Skin of body (tissue), 2 donors: ENCODE results near the gene MORF4L1. TPM values are rescaled to one million over a fixed set of nuclear protein-coding genes. Genes with fewer than 3 reads are reported as not detected.
"Not testable (repeated sequence)": the region's sequence is repeated elsewhere in the genome, so short reads cannot be mapped to it uniquely, and the experiment has no call there.

Experiments used
- DNase-seq: peaks from one replicate; lab custom pipeline; 2025; lab: John Stamatoyannopoulos, UW
- total RNA-seq: library from RNA; depleted of rRNA; stranded (reverse); fragments of >200 nt; gene quantifications from one replicate; pipeline ENCODE4 v1.2.3, GENCODE V29; 2014

Gene MORF4L1
- total RNA-seq, 1 donor from 2014 or later, result 440 TPM

- no peak for DNase-seq
Measured at GRCh38 chr15:78855746-78856145, 16.9 kb upstream of the MORF4L1 start.

GRCh38 chr15:78859971-78860719 lies 12.5 kb upstream of the MORF4L1 start:
- DNase-seq, result peak; percentile 54

DNA sequence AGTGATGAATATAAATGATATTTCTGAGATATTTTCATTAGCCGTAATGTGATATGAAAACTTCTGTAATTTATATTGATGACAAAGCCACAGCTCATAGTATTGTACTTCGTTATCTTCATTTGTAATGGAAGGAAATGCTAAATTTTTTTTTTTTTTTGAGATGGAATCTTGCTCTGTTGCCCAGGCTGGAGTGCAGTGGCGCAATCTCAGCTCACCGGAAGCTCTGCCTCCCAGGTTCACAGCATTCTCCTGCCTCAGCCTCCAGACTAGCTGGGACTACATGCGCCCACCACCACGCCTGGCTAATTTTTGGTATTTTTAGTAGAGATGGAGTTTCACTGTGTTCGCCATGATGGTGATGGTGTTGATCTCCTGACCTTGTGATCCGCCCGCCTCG lies 7.1 kb upstream of the MORF4L1 start:
- DNase-seq, result not testable (repeated sequence)

GRCh38 chr15:78866031-78866430 lies 6.7 kb upstream of the MORF4L1 start:
- DNase-seq, result not testable (repeated sequence)

- DNase-seq, result no peak
Measured at GRCh38 chr15:78866803-78867202, 5.9 kb upstream of the MORF4L1 start.

GRCh38 chr15:78868366-78868765 lies 4.3 kb upstream of the MORF4L1 start:
- DNase-seq, result no peak

- DNase-seq, result not testable (repeated sequence)
Measured at GRCh38 chr15:78871483-78872127, 1.1 kb upstream of the MORF4L1 start.

DNA sequence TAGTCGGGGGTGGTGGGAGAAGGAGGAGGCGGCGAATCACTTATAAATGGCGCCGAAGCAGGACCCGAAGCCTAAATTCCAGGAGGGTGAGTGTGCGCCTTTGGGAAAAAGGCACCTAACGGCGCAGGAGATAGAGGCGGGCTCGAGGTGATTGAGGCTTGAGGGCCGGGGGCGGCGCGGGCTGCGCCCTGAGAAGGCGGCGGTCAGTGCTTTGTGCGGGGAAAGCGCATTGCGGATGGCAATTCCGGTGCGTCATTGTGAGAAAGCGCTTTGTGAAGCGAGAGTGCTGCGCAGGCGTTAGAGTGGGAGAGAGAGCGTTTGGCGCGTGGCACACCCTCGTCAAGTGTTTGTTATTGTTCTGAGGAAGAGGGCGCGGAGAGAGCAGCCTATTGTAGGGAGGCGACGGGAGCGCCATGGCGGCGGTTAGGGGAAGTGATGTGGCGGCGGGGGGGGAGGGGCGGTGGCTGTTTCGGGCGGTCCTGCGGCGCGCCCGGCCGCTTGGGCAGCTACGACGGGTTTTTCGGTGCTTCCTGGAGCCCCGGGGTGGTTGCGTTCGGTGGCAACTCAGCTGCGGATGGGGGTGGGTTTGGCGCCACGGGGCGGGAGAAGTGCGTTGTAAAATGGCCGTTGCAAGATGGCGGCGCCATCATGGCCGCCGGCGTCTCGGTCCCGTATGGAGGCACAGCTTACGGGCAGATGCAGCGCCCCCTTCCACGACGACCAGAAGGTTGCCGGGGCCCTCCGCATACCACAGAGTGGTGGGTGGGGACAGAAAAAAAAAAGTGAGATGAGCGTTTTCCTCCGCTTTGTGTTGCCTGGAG lies 492 bp downstream of the MORF4L1 start:
- DNase-seq, result peak; percentile 73

DNA sequence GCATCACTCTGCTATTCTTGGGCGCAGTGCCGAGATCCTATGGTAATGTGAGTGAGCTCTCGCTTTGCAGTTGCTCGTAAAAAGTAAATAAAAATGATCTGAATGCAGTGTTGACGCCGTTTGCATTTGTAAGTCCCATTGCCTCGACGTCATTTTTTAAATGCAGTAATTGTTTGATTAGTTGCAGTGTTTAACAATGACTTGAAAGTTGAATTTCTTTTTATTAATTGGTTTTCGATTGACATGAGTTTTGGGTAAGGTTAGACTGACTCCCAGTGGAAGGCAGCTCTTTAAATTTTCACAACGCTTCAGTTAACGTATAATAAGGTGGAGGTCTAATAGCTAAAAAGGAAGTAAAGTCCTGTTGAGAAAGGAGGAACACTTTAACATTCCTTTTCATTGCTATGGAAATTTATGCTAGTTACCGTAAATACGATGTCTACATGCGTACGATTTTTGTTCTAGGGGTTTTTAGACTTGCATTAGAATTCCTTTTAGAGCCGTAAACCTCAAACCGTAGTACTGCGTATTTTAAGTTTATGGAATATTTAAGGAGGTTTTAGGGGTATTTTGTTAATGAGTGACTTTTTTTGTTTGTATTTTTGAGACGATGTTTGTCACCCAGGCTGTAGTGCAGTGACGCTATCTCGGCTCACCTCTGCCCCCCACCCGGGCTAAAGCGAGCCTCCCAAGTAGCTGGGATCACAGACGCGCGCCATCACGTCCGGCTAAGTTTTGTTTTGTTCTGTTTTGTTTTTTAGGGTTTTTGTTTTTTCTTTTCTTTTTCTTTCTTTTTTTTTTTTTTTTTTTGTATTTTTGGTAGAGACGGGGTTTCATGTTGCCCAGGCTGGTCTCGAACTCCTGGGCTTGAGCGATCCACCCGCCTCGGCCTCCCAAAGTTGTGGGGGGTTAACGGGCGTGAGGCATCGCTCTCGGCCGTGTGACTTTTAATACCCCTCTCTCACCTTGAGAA lies 1.4 kb downstream of the MORF4L1 start:
- peak; percentile 90 for DNase-seq

GRCh38 chr15:78875107-78875914 lies 2.6 kb downstream of the MORF4L1 start:
- no peak for DNase-seq

DNA sequence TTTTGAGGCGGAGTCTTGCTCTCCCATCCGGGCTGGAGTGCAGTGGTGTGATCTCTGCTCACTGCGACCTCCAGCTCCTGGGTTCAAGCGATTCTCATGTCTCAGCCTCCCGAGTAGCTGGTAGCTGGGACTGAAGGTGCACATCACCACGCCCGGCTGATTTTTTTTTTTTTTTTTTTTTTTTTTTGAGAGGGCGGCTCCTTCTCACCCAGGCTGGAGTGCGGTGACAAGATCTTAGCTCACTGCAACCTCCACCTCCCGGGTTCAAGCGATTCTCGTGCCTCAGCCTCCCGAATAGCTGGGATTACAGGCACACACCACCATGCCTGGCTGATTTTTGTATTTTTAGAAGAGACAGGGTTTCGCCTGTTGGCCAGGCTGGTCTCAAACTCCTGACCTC lies 4.3 kb downstream of the MORF4L1 start:
- not testable (repeated sequence) for DNase-seq

DNA sequence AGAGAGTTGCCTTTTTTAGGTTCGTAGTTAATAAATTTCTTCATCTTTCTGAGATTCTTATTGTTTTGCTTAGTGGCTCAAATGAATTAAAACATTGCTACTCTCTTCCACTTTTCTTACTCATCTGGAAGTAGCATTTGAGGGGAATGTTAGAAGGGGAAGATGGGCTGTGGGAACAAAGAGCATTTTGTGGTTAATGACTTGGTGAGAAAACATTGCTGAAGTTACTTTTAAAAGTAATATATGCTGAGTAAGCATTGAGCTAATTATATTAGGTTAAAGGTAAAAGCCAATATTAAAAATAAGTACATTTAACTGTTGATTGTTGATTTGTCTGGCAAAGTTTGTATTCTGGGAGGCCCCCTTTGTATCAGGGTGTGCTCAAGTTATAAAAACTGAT lies 5.7 kb downstream of the MORF4L1 start:
- DNase-seq, result no peak

- DNase-seq, result no peak
Measured at GRCh38 chr15:78879517-78880241, 7.0 kb downstream of the MORF4L1 start.

GRCh38 chr15:78880242-78880533 lies 7.5 kb downstream of the MORF4L1 start:
- no peak for DNase-seq

- no peak for DNase-seq
Measured at GRCh38 chr15:78880813-78881212, 8.1 kb downstream of the MORF4L1 start.

- DNase-seq, result no peak
Measured at GRCh38 chr15:78881681-78882080, 9.0 kb downstream of the MORF4L1 start.

DNA sequence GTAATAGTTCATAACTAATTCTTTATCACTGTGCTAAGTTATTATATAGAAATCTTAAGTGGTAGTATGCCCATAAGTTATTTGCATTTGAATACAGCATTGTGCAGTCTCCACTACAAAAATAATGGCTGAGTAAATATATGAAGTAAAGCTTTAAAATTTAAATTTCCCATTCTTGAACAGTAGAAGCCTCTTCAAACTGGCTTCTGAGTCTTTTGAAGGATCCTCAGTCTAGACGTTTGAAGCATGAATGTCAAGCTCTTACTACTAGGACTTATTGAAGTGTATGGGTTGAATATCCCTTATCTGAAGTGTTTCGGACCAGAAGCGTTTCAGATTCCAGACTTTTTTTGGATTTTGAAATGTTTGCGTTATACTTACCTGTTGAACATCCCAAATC lies 16.3 kb downstream of the MORF4L1 start:
- DNase-seq, result no peak

DNA sequence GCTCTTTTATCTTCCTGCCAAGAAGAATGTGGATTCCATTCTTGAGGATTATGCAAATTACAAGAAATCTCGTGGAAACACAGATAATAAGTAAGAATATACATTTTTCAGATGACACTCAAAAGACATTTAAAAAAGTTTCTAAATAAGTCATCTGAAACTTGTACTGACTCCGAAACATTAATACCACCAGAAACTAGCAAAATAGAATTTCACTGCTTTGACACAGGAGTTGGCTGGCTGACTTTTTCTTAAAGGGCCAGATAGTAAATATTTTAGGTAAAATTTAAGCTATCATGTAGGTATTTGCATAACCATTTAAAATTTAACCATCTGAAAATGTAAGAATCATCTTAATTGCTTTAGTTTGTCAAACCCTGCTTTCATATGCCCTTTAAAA lies 20.8 kb downstream of the MORF4L1 start:
- DNase-seq, result no peak

DNA sequence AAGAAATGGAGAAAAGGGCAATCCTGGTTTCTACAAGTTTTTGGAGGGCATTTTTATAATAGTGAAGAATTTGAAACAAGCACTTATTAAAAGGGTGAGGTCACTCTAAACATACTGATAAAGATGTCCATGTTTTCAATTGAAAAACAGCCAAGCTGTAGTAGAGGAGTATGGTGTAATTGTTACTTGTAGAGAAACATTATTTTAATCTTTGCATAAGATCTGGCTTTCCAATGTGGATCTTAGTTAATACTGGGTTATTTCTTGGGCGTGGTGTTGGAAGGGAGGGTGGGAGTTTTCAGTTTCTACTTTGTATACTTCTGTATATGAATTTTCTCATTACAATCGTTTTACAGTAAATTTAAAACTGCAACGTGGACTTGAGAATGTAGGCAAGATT lies 22.8 kb downstream of the MORF4L1 start:
- DNase-seq, result no peak

GRCh38 chr15:78898540-78898939 lies 25.9 kb downstream of the MORF4L1 start:
- no peak for DNase-seq
